HG03196 (cell line): Measurements from ENCODE around the gene CXCR6.

ENCODE experiments used
- ATAC-seq: cut with Tn5 transposase; IDR thresholded peaks from one replicate; pipeline ENCODE4 v1.9.1; 2021; ENCODE audit not compliant: unreplicated experiment

The CXCR6 gene

DNA sequence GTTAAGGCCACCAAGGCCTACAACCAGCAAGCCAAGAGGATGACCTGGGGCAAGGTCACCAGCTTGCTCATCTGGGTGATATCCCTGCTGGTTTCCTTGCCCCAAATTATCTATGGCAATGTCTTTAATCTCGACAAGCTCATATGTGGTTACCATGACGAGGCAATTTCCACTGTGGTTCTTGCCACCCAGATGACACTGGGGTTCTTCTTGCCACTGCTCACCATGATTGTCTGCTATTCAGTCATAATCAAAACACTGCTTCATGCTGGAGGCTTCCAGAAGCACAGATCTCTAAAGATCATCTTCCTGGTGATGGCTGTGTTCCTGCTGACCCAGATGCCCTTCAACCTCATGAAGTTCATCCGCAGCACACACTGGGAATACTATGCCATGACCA lies 3.6 kb downstream of the CXCR6 start:
- ATAC-seq, result no peak

- no peak for ATAC-seq
Measured at GRCh38 chr3:45947361-45947760, 4.1 kb downstream of the CXCR6 start.

DNA sequence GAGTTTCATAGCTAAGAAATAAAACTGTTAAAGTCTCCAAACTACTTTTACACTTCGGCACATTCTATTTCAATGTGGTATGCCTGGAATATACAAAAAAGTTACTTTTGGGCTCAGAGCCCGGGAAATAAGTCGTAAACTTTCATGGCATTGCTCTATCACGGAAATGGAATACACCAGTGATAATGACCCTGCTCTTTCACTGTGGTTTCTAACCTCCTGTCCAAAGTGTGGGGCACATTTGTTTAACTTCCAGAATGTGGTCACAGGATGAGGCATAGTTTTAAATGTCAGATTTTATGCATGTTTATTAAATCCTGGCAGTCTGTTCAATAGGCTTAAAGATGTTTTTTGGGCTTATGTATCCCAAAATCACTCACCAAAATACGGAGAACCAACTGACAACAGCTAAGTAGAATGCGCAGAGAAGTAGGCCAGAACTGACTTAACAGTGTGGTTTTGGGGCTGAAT lies 5.1 kb downstream of the CXCR6 start:
- ATAC-seq, result no peak

- no peak for ATAC-seq
Measured at GRCh38 chr3:45948881-45949280, 5.6 kb downstream of the CXCR6 start.

- ATAC-seq, result no peak
Measured at GRCh38 chr3:45949432-45949831, 6.2 kb downstream of the CXCR6 start.

DNA sequence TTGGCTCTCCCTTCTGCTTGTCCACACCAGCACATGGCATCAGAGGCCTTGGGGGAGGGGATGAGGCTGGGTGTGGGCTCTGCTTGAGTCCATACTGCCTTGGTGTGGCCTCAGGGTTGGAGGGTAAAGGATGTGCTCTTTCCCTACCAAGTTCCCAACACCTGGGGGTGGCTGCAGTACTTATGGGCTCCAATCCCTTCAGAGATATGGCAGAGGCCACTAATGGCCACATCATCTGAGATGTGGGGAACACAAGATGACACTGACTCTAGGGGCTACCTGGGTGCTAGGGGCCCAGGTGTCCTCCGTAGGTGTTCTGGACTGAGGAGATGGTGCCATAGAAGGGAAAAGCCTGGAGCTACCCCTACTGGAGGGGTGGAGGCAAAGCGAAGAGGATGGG lies 6.9 kb downstream of the CXCR6 start:
- no peak for ATAC-seq

DNA sequence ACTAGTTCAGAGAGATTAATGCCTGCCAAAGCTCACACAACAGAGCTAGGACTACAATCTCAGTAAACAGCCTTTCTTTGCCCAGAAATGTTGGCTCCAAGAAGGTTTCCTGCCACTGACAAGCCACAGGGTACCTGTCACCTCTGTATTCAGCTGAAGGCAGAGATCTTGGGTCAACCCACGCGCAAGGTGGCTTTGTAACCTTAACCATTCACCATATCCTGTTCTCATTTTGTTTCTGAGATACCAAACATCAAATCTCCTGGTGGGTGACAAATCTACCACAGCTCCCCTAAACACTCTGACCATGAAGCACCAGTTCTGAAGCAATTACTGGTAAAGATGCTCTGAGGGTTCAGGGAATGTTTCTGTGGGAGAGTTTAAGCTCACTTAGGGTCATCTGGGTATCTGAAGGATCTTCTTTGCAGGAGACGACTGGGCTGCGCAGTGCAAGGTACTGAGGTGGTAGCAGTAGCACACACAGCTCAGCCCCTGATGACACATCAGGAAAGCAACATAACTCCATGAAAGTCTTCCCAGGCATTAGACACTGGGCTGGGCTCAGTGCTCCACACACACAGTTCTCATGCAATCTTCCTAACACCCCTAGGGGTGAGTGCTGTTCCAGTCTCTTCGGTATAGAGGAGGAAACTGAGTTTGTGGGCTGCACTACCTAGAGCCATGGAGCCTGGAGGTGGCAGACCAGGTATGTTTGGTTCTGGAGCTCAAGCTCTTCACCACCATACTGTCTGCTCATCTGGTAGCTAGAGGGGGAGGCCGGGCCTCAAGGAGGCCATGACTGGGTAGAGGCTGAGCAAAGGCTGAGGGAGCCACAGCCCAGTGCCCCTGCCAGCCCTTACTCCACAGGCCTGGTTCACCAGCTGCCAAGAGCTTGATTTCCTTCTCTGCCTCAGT lies 7.7 kb downstream of the CXCR6 start:
- no peak for ATAC-seq

DNA sequence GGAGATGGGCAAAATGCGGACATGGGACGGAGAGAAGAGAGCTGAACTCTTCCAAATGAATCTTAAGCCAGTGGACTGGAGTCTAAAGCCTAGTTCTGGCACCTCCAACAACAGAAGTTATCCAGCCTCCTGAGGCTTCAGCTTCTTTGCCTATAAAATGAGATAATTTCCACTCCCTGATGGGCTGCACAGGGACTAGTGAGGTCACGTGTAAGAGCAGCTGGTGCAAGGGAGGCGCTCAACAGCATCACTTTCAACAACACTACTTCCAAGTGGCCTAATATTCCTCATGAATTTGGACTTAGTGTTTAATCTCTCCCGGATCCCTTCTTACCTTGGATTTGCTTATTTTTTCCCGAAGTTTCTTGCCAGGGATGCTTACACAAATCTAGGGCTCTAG lies 8.7 kb downstream of the CXCR6 start:
- no peak for ATAC-seq

DNA sequence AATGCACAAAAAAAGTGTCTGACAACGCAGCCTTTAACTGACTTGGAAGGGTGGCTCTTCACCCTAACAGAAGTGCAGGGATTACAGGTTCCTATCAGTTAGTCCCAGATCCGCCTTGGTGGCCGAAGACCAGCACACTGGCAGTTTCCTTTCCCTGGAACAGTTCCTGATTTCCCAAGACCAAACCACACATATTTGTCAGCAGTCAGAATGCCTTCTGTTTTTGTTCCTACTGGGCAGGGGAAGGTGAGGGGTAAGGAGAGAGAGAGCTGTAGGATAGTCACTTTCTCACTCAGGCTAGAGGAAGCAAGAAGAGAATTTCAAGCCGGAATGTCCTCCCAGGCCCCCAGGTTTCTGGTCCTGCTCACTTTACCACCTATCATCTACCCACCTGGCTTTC lies 9.2 kb downstream of the CXCR6 start:
- no peak for ATAC-seq

DNA sequence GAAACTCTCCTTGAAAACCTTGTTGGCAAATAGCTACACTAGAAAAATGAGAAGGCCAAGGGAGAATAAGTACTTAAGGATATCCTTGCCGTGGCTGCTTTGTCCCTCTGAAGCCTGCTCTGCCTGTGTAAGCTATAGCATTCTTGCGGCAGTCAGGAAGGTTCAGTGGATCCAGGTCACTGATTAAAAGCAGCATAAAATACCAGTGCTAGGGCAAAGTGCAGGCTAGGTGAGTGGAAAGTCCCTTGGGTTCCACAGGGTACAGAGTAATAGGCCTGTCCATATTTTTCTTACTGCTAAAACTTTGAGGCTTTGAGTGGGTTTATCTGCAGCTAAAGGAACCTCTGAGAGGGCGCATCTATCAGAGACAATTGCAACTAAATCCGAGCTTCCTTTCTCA lies 10.3 kb downstream of the CXCR6 start:
- no peak for ATAC-seq

- no peak for ATAC-seq
Measured at GRCh38 chr3:45954306-45954705, 11.0 kb downstream of the CXCR6 start.

DNA sequence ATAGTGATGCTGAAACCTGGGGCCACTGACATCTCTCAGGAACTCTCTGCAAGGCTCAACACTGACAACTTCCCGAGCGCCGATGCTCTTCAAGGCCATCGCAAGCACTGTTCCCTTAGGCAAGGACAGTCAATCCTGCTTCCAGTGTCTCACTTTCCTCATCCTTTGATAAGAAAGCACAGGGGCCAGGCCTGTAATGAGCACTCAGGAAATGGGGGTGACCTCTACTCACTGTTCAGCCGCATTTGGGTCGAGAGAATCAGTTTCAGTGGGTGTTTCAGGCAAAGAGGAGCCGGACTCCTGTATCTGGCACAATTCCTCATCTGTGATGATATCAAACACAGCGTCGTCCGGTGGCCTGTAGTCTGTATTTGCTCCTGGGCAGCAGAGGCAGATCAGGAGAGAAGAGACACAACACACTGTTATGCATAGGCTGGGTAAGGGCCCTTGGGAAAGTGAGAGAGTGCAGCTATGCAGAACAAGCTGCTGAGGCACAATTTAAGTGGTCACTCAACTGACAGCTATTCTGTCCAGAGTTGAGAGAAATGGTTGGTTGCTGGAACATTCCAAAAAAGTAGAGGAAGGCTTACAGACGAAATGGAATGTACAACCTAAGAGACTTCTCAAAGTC lies 11.9 kb downstream of the CXCR6 start:
- no peak for ATAC-seq

GRCh38 chr3:45955706-45956105 lies 12.4 kb downstream of the CXCR6 start:
- no peak for ATAC-seq

- ATAC-seq, result no peak
Measured at GRCh38 chr3:45957586-45957985, 14.3 kb downstream of the CXCR6 start.

- no peak for ATAC-seq
Measured at GRCh38 chr3:45958321-45958791, 15.1 kb downstream of the CXCR6 start.

DNA sequence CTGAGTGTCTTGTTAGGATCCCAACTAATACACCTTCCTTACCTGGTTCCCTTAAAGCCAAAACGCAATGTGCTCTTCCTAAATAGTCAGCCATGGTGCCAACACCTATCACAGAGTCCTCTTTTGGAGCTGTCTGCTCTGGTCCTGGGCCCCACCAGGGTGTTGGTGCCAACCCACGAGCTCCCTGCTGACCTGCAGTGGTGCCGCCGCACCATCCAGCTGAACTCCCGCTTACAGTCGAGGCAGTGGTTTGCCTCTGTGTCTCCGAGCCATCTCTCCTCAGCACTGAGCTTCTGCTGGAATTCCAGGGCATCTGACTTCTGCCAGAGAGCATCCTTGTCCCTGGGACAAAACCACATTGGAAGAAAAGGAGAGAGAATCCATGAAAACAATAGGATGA lies 15.9 kb downstream of the CXCR6 start:
- ATAC-seq, result no peak

DNA sequence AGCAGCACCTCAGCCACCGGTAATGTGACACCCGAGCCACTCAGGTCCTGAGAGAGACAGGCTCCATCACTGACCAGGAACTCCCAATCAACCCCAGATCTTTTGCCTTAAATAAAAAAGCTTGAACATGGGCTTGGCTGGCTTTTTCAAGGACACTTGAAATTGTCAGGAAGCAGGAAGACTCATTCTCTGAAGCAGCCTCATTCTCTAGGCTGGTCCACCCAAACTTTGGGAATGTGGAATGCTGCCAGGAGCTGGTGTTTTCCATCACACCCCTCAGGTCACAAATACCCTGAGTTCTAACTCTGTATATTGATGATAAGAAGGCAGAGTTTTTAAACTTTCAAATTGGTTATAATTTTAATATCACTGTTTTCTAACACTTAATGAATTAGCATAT lies 17.0 kb downstream of the CXCR6 start:
- no peak for ATAC-seq

DNA sequence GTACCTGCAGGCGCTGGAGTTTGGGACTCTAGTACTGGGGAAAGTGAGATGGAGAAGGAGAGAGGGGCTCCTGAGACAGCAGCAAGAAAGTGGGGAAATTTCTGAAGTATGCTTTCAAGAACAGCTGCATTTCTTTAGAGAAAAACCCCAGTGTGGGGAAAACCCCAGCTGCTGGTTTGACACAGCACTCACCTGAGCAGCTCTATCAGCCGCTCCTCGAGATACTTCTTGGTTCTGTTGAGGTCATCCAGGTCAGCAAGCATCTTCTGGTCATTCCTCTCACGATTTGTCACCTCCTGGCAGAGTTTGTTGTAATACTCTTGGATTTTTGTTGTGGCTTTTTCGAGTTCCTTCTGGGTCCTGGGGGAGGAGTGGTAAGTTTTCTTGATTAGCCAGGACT lies 18.8 kb downstream of the CXCR6 start:
- peak; percentile 52 for ATAC-seq

GRCh38 chr3:45964139-45964538 lies 20.9 kb downstream of the CXCR6 start:
- ATAC-seq, result no peak

- ATAC-seq, result no peak
Measured at GRCh38 chr3:45965253-45965652, 22.0 kb downstream of the CXCR6 start.

DNA sequence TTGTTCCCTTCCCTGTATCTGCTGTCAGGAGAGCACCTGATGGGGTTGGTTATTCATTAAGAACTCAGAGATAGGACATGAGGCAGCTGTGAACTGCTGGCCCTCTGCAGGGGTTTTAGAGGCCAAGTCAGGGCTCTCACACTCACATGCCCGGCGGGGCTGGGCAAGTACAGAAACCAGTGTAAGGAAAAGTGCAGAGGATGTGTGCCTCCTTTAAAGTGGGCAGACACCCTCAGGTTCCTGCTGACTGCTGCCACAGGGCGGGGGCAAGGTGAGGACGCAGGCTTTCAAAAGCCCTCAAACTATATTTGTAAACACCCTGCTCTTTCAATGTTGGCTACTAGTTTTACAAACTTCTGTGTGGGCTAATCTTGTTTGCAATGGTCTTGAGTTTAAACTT lies 22.4 kb downstream of the CXCR6 start:
- no peak for ATAC-seq

DNA sequence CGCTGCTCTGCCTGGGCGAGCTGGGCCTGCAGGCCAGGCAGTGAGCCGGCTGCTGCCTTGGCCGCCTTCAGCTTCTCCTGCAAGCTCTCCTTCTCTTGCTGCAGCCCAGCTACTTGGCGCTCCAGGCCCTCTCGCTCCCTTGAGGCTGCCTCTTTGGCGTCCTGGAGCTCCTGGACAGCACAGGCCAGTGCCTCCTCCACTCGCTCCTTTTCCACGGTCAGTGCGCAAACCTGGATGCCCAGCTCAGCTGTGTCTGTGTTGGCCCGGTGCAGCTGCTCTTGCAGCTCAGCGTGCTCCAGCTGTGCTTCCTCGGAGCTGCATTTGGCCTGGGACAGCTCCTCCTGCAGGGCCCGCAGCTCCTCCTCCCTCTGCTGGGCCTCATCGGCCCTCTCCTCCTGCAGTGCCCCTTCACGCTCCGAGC lies 23.1 kb downstream of the CXCR6 start:
- ATAC-seq, result no peak
